Uterus (tissue), 4 donors: ENCODE measurements around the gene ARCN1. TPM values are rescaled to one million over a fixed set of nuclear protein-coding genes. Genes with fewer than 3 reads are reported as not detected.

Source experiments
- DNase-seq, 2 donors: peaks; one replicate each; pipeline ENCODE4 v3.0.0-alpha.2; 2019 to 2020
- H3K27ac ChIP-seq, 2 donors: fragments of 200-600 bp; sonication (generic); 1 replicate in 1 of 2; 2 replicates in 1 of 2; pipeline ENCODE4 v1.5.1; 2016 to 2018
- H3K27me3 ChIP-seq, 2 donors: fragments of 200-600 bp; sonication (generic); one replicate each; pipeline ENCODE4 v1.5.1; 2018 to 2019; ENCODE audit warnings: control low read depth in 1 of 2
- H3K36me3 ChIP-seq, 2 donors: fragments of 200-600 bp; sonication (generic); one replicate each; pipeline ENCODE4 v1.5.1; 2019; ENCODE audit warnings: control low read depth in 1 of 2
- H3K4me1 ChIP-seq, 2 donors: fragments of 200-600 bp; sonication (generic); one replicate each; pipeline ENCODE4 v1.5.1; 2018 to 2019; ENCODE audit warnings: control low read depth in 1 of 2
- H3K4me3 ChIP-seq, 2 donors: fragments of 200-600 bp; sonication (generic); 1 replicate in 1 of 2; 2 replicates in 1 of 2; pipeline ENCODE4 v1.5.1; 2018 to 2019; ENCODE audit warnings: mild to moderate bottlenecking in 1 of 2
- H3K9me3 ChIP-seq, 2 donors: fragments of 200-600 bp; sonication (generic); one replicate each; pipeline ENCODE4 v1.5.1; 2019; ENCODE audit warnings: control low read depth in 1 of 2
- CTCF ChIP-seq, 4 experiments: fragments of 200-600 bp in 2 of 4; fragments of 450-650 bp in 2 of 4; sonication (generic) in 2 of 4; IDR thresholded peaks; one replicate each; pipeline ENCODE4 v1.5.1; 2016 to 2019; ENCODE audit warnings: antibody characterized with exemption in 4 of 4, mild to moderate bottlenecking in 2 of 4, moderate library complexity in 1 of 4
- POLR2A ChIP-seq, 2 donors: fragments of 450-650 bp; IDR thresholded peaks; one replicate each; pipeline ENCODE4 v1.6.1; 2016; ENCODE audit warnings: antibody characterized with exemption in 2 of 2, mild to moderate bottlenecking in 1 of 2, moderate library complexity in 1 of 2
- intact Hi-C: fragments of 100-400 bp; cut with DNase I; formaldehyde crosslinking; loops from one replicate; pipeline ENCODE4 v1.15.1; 2023; ENCODE audit warnings: low total_unique reads
- total RNA-seq, 4 donors: library from RNA; depleted of rRNA in 3 of 4; stranded (reverse); fragments of >200 nt in 3 of 4; gene quantifications; one replicate each; pipeline versions ENCODE4 v1.1.0 to v1.2.4, GENCODE V29; 2014 to 2023
- donor health status: DM: yes; HTN: yes; CAD: no.

ARCN1 gene
- total RNA-seq, 4 donors from 2014 or later, result 55.3 to 154 (median 112) TPM

GRCh38 chr11:118533769-118534729, 38.2 kb upstream of the ARCN1 start:
- no peak overlapping the region for H3K4me3 ChIP-seq
- no peak for DNase-seq
- intact Hi-C loops, result no loop called here
- H3K36me3 ChIP-seq, result no peaks in the 10 kb centered on the region
- H3K4me1 ChIP-seq, result no peaks in the 10 kb centered on the region
- H3K27ac ChIP-seq, result no peak overlapping the region
- TF ChIP-seq POLR2A (IDR thresholded peaks at IDR 0.05) (no peak), CTCF (IDR thresholded peaks at IDR 0.05) (no peak)
- H3K9me3 ChIP-seq, result no peaks in the 10 kb centered on the region
- no peaks in the 10 kb centered on the region for H3K27me3 ChIP-seq

GRCh38 chr11:118535261-118535660, 36.9 kb upstream of the ARCN1 start:
- intact Hi-C loops, result no loop called here
- TF ChIP-seq CTCF (IDR thresholded peaks at IDR 0.05) (no peak), POLR2A (IDR thresholded peaks at IDR 0.05) (no peak)
- Histone ChIP-seq H3K27me3 (no peaks in the 10 kb centered on the region), H3K9me3 (no peaks in the 10 kb centered on the region), H3K27ac (no peak overlapping the region), H3K4me3 (no peak overlapping the region), H3K36me3 (no peaks in the 10 kb centered on the region), H3K4me1 (no peaks in the 10 kb centered on the region)
- no peak for DNase-seq

- Histone ChIP-seq H3K9me3 (no peaks in the 10 kb centered on the region), H3K27me3 (no peaks in the 10 kb centered on the region), H3K4me1 (no peaks in the 10 kb centered on the region), H3K4me3 (no peak overlapping the region), H3K36me3 (no peaks in the 10 kb centered on the region), H3K27ac (no peak overlapping the region)
- no peak for DNase-seq
- intact Hi-C loops, result no loop called here
- TF ChIP-seq POLR2A (IDR thresholded peaks at IDR 0.05) (no peak), CTCF (IDR thresholded peaks at IDR 0.05) (no peak)
Observed at GRCh38 chr11:118536726-118537125, 35.5 kb upstream of the ARCN1 start.

GRCh38 chr11:118537409-118537980, 34.7 kb upstream of the ARCN1 start:
- intact Hi-C loops, result no loop called here
- Histone ChIP-seq H3K36me3 (no peaks in the 10 kb centered on the region), H3K4me3 (no peak overlapping the region), H3K27me3 (no peaks in the 10 kb centered on the region), H3K4me1 (no peaks in the 10 kb centered on the region), H3K9me3 (no peaks in the 10 kb centered on the region), H3K27ac (no peak overlapping the region)
- TF ChIP-seq CTCF (IDR thresholded peaks at IDR 0.05), result no peak
- TF ChIP-seq POLR2A (IDR thresholded peaks at IDR 0.05), result no peak
- no peak for DNase-seq

- intact Hi-C loops, result no loop called here
- no peaks in the 10 kb centered on the region for H3K27me3 ChIP-seq
- no peaks in the 10 kb centered on the region for H3K4me1 ChIP-seq
- no peaks in the 10 kb centered on the region for H3K36me3 ChIP-seq
- H3K9me3 ChIP-seq, result no peaks in the 10 kb centered on the region
- no peak overlapping the region for H3K4me3 ChIP-seq
- no peak overlapping the region for H3K27ac ChIP-seq
- no peak for TF ChIP-seq POLR2A (IDR thresholded peaks at IDR 0.05)
- no peak for TF ChIP-seq CTCF (IDR thresholded peaks at IDR 0.05)
- DNase-seq, result no peak
Observed at GRCh38 chr11:118544010-118544646, 28.1 kb upstream of the ARCN1 start.
